Psoas muscle (tissue), 8 donors: Measurements from ENCODE around the gene OPTC. TPM values are rescaled to one million over a fixed set of nuclear protein-coding genes. Genes with fewer than 3 reads are reported as not detected.

Source experiments
- ATAC-seq, 4 donors: fragments of 200-7000 bp; cut with Tn5 transposase; one replicate each; pipeline ENCODE4 v1.9.1; 2020; ENCODE audit warnings: moderate library complexity in 3 of 4, mild to moderate bottlenecking in 2 of 4
- DNase-seq, 2 donors: peaks; one replicate each; pipeline ENCODE4 v3.0.0-alpha.2; 2020
- H3K27ac ChIP-seq: fragments of 200-600 bp; one replicate; pipeline ENCODE4 v1.8.0; 2022
- H3K27me3 ChIP-seq, 3 donors: fragments of 200-600 bp in 1 of 3; one replicate each; pipeline versions ENCODE4 v1.6.1 to v1.8.0; 2013 to 2022; ENCODE audit warnings: low read length in 2 of 3, mild to moderate bottlenecking in 2 of 3, moderate library complexity in 1 of 3; ENCODE audit not compliant: insufficient read depth in 3 of 3
- H3K36me3 ChIP-seq, 2 donors: fragments of 200-600 bp in 1 of 2; one replicate each; pipeline versions ENCODE4 v1.6.1 to v1.8.0; 2013 to 2022; ENCODE audit warnings: low read depth in 1 of 2, mild to moderate bottlenecking in 1 of 2, moderate library complexity in 1 of 2; ENCODE audit not compliant: insufficient read depth in 1 of 2
- H3K4me1 ChIP-seq: fragments of 200-600 bp; one replicate; pipeline ENCODE4 v1.8.0; 2022
- H3K4me3 ChIP-seq: fragments of 200-600 bp; one replicate; pipeline ENCODE4 v1.8.0; 2022; ENCODE audit warnings: mild to moderate bottlenecking
- H3K9me3 ChIP-seq: fragments of 200-600 bp; one replicate; pipeline ENCODE4 v1.8.0; 2022
- CTCF ChIP-seq: fragments of 200-600 bp; IDR thresholded peaks from one replicate; pipeline ENCODE4 v1.8.0; 2022; ENCODE audit warnings: antibody characterized with exemption
- WGBS, 3 donors: extraction: QIAGEN DNeasy Blood & Tissue Kit; methylation state at CpG; one replicate each; pipeline versions ENCODE4 v1.1.6 to v1.1.7; 2013; 5-methylcytosine and 5-hydroxymethylcytosine counted together
- intact Hi-C, 2 donors: fragments of 100-400 bp; cut with DNase I; formaldehyde crosslinking; loops; one replicate each; pipeline versions ENCODE4 v1.11.0 to v1.14.2; 2022
- polyA plus RNA-seq, 3 donors: library from polyadenylated mRNA; stranded (reverse); fragments of 200-250 nt; gene quantifications; one replicate each; pipeline ENCODE4 v1.2.3, GENCODE V29; 2013
- total RNA-seq, 4 donors: library from RNA; stranded (reverse); fragmentation: NEBNext Ultra II Directional in 2 of 4; extraction: Animal tissue kit (Norgen Biotek cat#: 25700) in 2 of 4; gene quantifications; one replicate each; pipeline versions ENCODE4 v1.2.1 to v1.2.4, GENCODE V29; 2021 to 2023
- donor health status: healthy with polysubstance abuse.
- donor health status: DM: no; HTN: no; CAD: no; lungs with moderate emphysema.
- donor health status: Bipolar disorder and iron deficiency.
- donor health status: healthy.
- donor health status: DM: yes; HTN: yes; CAD: no.
- donor health status: DM: no; HTN: no; CAD: no.
- donor health status: DM: no; HTN: no; CAD: no.
- donor health status: DM: yes; HTN: yes; CAD: no.

Gene OPTC
- total and polyA plus RNA-seq, 7 donors: not detected

GRCh38 chr1:203520315-203520714 is 26.4 kb downstream of the OPTC start:
- TF ChIP-seq CTCF: no peak
- Histone ChIP-seq H3K27ac (no peak overlapping the region), H3K9me3 (no peaks in the 10 kb centered on the region), H3K36me3 (no peaks in the 10 kb centered on the region), H3K4me1 (no peaks in the 10 kb centered on the region), H3K27me3 (no peaks in the 10 kb centered on the region), H3K4me3 (no peak overlapping the region)
- DNase-seq (no peak), ATAC-seq (no peak)
- WGBS, 3 donors: 63 to 81% (median 80%) methylated on average over 5 of the region's 5 CpGs
- intact Hi-C loops: no loop called here

GRCh38 chr1:203521074-203521794 is 27.3 kb downstream of the OPTC start:
- 81 to 89% (median 84%) methylated on average over 10 of the region's 10 CpGs for WGBS, 3 donors
- Histone ChIP-seq H3K4me1 (no peaks in the 10 kb centered on the region), H3K9me3 (no peaks in the 10 kb centered on the region), H3K4me3 (no peak overlapping the region), H3K27me3 (no peaks in the 10 kb centered on the region), H3K27ac (no peak overlapping the region), H3K36me3 (no peaks in the 10 kb centered on the region)
- TF ChIP-seq CTCF: no peak
- ATAC-seq: no peak
- DNase-seq: no peak
- intact Hi-C loops: no loop called here

GRCh38 chr1:203521812-203522211 is 27.9 kb downstream of the OPTC start:
- WGBS, 3 donors: 54 to 74% (median 59%) methylated on average over 3 to 5 of the region's 5 CpGs
- intact Hi-C loops: no loop called here
- Histone ChIP-seq H3K4me1 (no peaks in the 10 kb centered on the region), H3K9me3 (no peaks in the 10 kb centered on the region), H3K27ac (no peak overlapping the region), H3K36me3 (no peaks in the 10 kb centered on the region), H3K4me3 (no peak overlapping the region), H3K27me3 (no peaks in the 10 kb centered on the region)
- no peak for DNase-seq
- no peak for TF ChIP-seq CTCF
- ATAC-seq: no peak

- DNase-seq (no peak), ATAC-seq (no peak)
- Histone ChIP-seq H3K9me3 (no peaks in the 10 kb centered on the region), H3K4me1 (no peaks in the 10 kb centered on the region), H3K4me3 (no peak overlapping the region), H3K36me3 (no peaks in the 10 kb centered on the region), H3K27me3 (no peaks in the 10 kb centered on the region), H3K27ac (no peak overlapping the region)
- 39 to 66% (median 48%) methylated on average over 11 of the region's 11 CpGs for WGBS, 3 donors
- intact Hi-C loops: no loop called here
- no peak for TF ChIP-seq CTCF
These were observed 28.3 kb downstream of the OPTC start for GRCh38 chr1:203522237-203522636.

- DNase-seq: no peak
- intact Hi-C loops: no loop called here
- TF ChIP-seq CTCF: no peak
- H3K4me1 ChIP-seq: no peaks in the 10 kb centered on the region
- no peaks in the 10 kb centered on the region for H3K9me3 ChIP-seq
- no peaks in the 10 kb centered on the region for H3K36me3 ChIP-seq
- no peak overlapping the region for H3K4me3 ChIP-seq
- WGBS, 3 donors: 89 to 98% (median 96%) methylated on average over 6 of the region's 6 CpGs
- no peak overlapping the region for H3K27ac ChIP-seq
- ATAC-seq: no peak
- H3K27me3 ChIP-seq: no peaks in the 10 kb centered on the region
These were observed 29.7 kb downstream of the OPTC start for GRCh38 chr1:203523667-203524066.
